Fibroblast of pulmonary artery (primary cell): ENCODE measurements around the gene TBCEL.

Source experiments
- DNase-seq: peaks from one replicate; pipeline ENCODE4 v3.0.0-alpha.2; 2010; ENCODE audit warnings: low read depth
- H3K4me3 ChIP-seq: replicated peaks from 2 replicates; pipeline ENCODE4 v1.5.1; 2011; ENCODE audit warnings: low read depth, mild to moderate bottlenecking, control low read depth, low read length, moderate library complexity
- CTCF ChIP-seq: IDR thresholded peaks from 2 replicates; pipeline ENCODE4 v1.5.1; 2011; ENCODE audit warnings: mild to moderate bottlenecking, control low read depth, low read length, inconsistent platforms; ENCODE audit errors: missing control alignments

Gene TBCEL

GRCh38 chr11:121089566-121089965, 65.7 kb downstream of the TBCEL start:
- no peak overlapping the region for H3K4me3 ChIP-seq
- TF ChIP-seq CTCF, result no peak
- no peak for DNase-seq

- no peak overlapping the region for H3K4me3 ChIP-seq
- TF ChIP-seq CTCF, result no peak
- DNase-seq, result no peak
Observed at GRCh38 chr11:121090145-121090721, 66.3 kb downstream of the TBCEL start.

DNA sequence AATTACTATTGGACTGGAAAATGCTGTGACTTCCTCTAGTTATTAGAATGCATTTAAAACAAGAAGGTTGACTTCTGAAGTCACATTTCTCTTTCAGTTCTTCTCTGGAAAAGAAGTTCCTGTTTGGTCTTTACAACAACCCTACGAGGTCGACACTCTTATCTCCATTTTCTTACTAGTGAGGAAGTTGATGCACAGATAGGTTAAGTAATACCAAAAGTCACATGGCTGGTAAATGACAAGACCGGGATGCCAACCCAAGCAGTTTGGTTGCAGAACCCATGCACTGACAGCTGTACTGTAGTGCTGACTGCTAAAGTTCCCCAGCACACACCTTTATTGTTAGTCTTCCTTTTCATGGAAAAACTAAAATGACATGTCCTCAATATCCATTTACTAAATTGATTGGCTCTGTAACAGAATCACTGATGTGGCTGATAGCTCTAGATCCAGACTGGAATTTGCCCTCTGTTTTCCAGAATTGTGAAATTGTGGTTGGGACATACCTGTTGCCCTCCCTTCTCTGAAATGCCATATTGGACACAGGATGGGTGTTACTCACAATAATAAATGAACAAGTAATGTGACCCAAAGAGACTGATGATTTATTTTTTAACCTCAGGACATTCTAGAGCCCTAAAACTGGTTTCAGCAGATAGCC, 67.7 kb downstream of the TBCEL start:
- H3K4me3 ChIP-seq, result no peak overlapping the region
- TF ChIP-seq CTCF, result no peak
- no peak for DNase-seq

- H3K4me3 ChIP-seq, result no peak overlapping the region
- no peak for TF ChIP-seq CTCF
- no peak for DNase-seq
Observed at GRCh38 chr11:121095561-121095960, 71.7 kb downstream of the TBCEL start.

GRCh38 chr11:121099364-121099763, 75.5 kb downstream of the TBCEL start:
- no peak overlapping the region for H3K4me3 ChIP-seq
- no peak for DNase-seq
- no peak for TF ChIP-seq CTCF

DNA sequence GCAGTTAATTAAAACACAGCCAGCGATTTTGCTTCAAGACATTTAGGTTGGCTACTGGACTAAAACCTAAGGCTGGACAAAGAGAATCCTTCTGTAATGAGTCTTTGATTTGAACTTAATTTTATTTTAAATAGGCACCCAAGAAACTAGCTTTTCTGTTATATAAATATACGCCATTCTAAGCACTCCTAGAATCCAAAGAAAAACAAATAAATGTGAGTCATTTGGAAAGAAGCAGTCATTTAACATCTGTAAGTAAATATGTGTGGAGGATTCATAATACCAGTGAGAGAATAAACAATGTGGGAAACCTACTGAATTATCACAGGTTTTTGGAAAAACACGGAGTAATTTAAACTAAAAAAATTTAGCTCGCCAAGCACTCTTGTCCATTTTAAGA, 76.0 kb downstream of the TBCEL start:
- DNase-seq, result no peak
- H3K4me3 ChIP-seq, result no peak overlapping the region
- TF ChIP-seq CTCF, result no peak

DNA sequence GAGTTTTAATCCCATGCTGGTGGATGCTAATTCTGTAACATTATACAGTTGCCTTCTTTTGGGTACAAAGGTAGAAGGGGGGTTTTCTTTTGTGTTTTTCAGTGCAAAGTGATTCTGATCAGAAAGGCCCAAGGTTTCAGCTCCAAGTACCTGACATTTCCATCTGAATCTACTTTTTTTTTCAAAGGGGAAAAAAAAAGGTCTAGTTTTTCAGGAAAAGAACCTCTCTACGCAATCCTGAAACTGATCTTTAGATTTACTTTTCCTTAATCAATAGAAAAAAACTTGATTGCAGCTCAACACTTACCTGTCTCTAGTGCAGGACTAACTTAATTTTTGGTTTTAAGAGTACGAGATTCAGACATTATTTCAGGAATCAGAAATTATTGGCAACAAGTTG, 77.0 kb downstream of the TBCEL start, which contains the start of gene TECTA:
TECTA (plus strand) TSS at position 301 of the 400 bp plus-strand sequence. CDS start 1,423 bp downstream, outside the sequence.
- H3K4me3 ChIP-seq, result no peak within 1 kb of the TSS
- TF ChIP-seq CTCF, result no peak
- no peak for DNase-seq
